HEK293 (cell line): ENCODE results near the gene C1orf56.

ENCODE experiments used
- KLF16 ChIP-seq: fragments of 450-650 bp; formaldehyde crosslinking; IDR thresholded peaks from 2 replicates; pipeline ENCODE4 v1.5.1; 2017; ENCODE audit warnings: missing biosample characterization, missing genetic modification characterization
- TRIM28 ChIP-seq: IDR thresholded peaks from 2 replicates; pipeline ENCODE4 v1.6.1; 2011; ENCODE audit warnings: low read length, control low read depth, borderline replicate concordance
- WT1 ChIP-seq: fragments of 450-650 bp; formaldehyde crosslinking; IDR thresholded peaks from 2 replicates; pipeline ENCODE4 v1.5.1; 2016; ENCODE audit warnings: missing biosample characterization, missing genetic modification characterization
- YY2 ChIP-seq: fragments of 450-650 bp; formaldehyde crosslinking; IDR thresholded peaks from 2 replicates; pipeline ENCODE4 v1.5.1; 2016; ENCODE audit warnings: missing biosample characterization, missing genetic modification characterization
- ZBTB10 ChIP-seq: fragments of 450-650 bp; formaldehyde crosslinking; IDR thresholded peaks from 2 replicates; pipeline ENCODE4 v1.5.1; 2016; ENCODE audit warnings: missing biosample characterization, missing genetic modification characterization
- ZFP3 ChIP-seq: fragments of 450-650 bp; formaldehyde crosslinking; IDR thresholded peaks from 2 replicates; pipeline ENCODE4 v1.5.1; 2016; ENCODE audit warnings: low read depth, missing biosample characterization, missing genetic modification characterization
- ZNF112 ChIP-seq: fragments of 450-650 bp; formaldehyde crosslinking; IDR thresholded peaks from 2 replicates; pipeline ENCODE4 v1.5.0; 2017; ENCODE audit warnings: missing biosample characterization, missing genetic modification characterization
- ZNF169 ChIP-seq: fragments of 450-650 bp; formaldehyde crosslinking; IDR thresholded peaks from 2 replicates; pipeline ENCODE4 v1.5.1; 2016; ENCODE audit warnings: missing biosample characterization, missing genetic modification characterization
- ZNF174 ChIP-seq: fragments of 450-650 bp; formaldehyde crosslinking; IDR thresholded peaks from 2 replicates; pipeline ENCODE4 v1.5.0; 2017; ENCODE audit warnings: missing biosample characterization, mild to moderate bottlenecking, missing genetic modification characterization
- ZNF335 ChIP-seq: fragments of 450-650 bp; formaldehyde crosslinking; conservative IDR thresholded peaks from 2 replicates; pipeline ENCODE4 v1.5.1; 2016; ENCODE audit warnings: missing biosample characterization, missing genetic modification characterization
- ZNF391 ChIP-seq: fragments of 450-650 bp; formaldehyde crosslinking; IDR thresholded peaks from 2 replicates; pipeline ENCODE4 v1.5.1; 2016; ENCODE audit warnings: low read depth, missing biosample characterization, missing genetic modification characterization, borderline replicate concordance
- ZNF473 ChIP-seq: fragments of 450-650 bp; formaldehyde crosslinking; IDR thresholded peaks from 2 replicates; pipeline ENCODE4 v1.5.1; 2017; ENCODE audit warnings: missing biosample characterization, missing genetic modification characterization
- ZNF596 ChIP-seq: fragments of 450-650 bp; IDR thresholded peaks from 2 replicates; pipeline ENCODE4 v1.5.0; 2018; ENCODE audit warnings: missing biosample characterization, mild to moderate bottlenecking, missing genetic modification characterization, moderate library complexity
- ZNF610 ChIP-seq: fragments of 450-650 bp; formaldehyde crosslinking; IDR thresholded peaks from 2 replicates; pipeline ENCODE4 v1.5.1; 2016; ENCODE audit warnings: missing biosample characterization, missing genetic modification characterization, borderline replicate concordance
- ZNF629 ChIP-seq: fragments of 450-650 bp; formaldehyde crosslinking; IDR thresholded peaks from 2 replicates; pipeline ENCODE4 v1.5.1; 2017; ENCODE audit warnings: missing biosample characterization, missing genetic modification characterization
- ZNF76 ChIP-seq: fragments of 450-650 bp; formaldehyde crosslinking; IDR thresholded peaks from 2 replicates; pipeline ENCODE4; 2016; ENCODE audit warnings: low read depth, missing biosample characterization, missing genetic modification characterization, borderline replicate concordance
- TF ChIP-seq, protein P1 (sequence below): fragments of 450-650 bp; IDR thresholded peaks from 2 replicates; pipeline ENCODE4 v1.5.1; 2018; ENCODE audit warnings: missing biosample characterization, mild to moderate bottlenecking, missing genetic modification characterization
- TF ChIP-seq, protein P2 (sequence below): fragments of 450-650 bp; formaldehyde crosslinking; IDR thresholded peaks from 2 replicates; pipeline ENCODE4 v1.5.1; 2016; ENCODE audit warnings: missing biosample characterization, missing genetic modification characterization
- TF ChIP-seq, protein P3 (sequence below): fragments of 450-650 bp; formaldehyde crosslinking; IDR thresholded peaks from 2 replicates; pipeline ENCODE4 v1.5.1; 2016; ENCODE audit warnings: missing biosample characterization, missing genetic modification characterization
- TF ChIP-seq, protein P4 (sequence below): fragments of 450-650 bp; formaldehyde crosslinking; IDR thresholded peaks from 2 replicates; pipeline ENCODE4 v1.5.1; 2016; ENCODE audit warnings: missing biosample characterization, missing genetic modification characterization
- TF ChIP-seq, protein P5 (sequence below): fragments of 450-650 bp; formaldehyde crosslinking; IDR thresholded peaks from 2 replicates; pipeline ENCODE4 v1.5.1; 2016; ENCODE audit warnings: missing biosample characterization, missing genetic modification characterization
- TF ChIP-seq, protein P6 (sequence below): fragments of 450-650 bp; formaldehyde crosslinking; IDR thresholded peaks from 2 replicates; pipeline ENCODE4 v1.5.1; 2016; ENCODE audit warnings: missing biosample characterization, missing genetic modification characterization

C1orf56 gene

GRCh38 chr1:151059109-151060006 lies 11.8 kb downstream of the C1orf56 start, which contains the start of gene CDC42SE1 (continued):
- TF ChIP-seq ZNF629 (tag by site-specific recombination), result no peak; the same call in 1 of the 2 replicates
- peak; percentile 76; the same call in 1 of the 2 replicates for TF ChIP-seq ZNF391 (tag by site-specific recombination)
- no peak for TF ChIP-seq ZNF112 (tag by site-specific recombination)
- no peak; the same call in 1 of the 2 replicates for TF ChIP-seq ZNF76 (tag by site-specific recombination)
- TF ChIP-seq, protein P1, sequence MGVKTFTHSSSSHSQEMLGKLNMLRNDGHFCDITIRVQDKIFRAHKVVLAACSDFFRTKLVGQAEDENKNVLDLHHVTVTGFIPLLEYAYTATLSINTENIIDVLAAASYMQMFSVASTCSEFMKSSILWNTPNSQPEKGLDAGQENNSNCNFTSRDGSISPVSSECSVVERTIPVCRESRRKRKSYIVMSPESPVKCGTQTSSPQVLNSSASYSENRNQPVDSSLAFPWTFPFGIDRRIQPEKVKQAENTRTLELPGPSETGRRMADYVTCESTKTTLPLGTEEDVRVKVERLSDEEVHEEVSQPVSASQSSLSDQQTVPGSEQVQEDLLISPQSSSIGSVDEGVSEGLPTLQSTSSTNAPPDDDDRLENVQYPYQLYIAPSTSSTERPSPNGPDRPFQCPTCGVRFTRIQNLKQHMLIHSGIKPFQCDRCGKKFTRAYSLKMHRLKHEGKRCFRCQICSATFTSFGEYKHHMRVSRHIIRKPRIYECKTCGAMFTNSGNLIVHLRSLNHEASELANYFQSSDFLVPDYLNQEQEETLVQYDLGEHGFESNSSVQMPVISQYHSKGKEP, result no peak; the same call in 1 of the 2 replicates
- TF ChIP-seq, protein P2, sequence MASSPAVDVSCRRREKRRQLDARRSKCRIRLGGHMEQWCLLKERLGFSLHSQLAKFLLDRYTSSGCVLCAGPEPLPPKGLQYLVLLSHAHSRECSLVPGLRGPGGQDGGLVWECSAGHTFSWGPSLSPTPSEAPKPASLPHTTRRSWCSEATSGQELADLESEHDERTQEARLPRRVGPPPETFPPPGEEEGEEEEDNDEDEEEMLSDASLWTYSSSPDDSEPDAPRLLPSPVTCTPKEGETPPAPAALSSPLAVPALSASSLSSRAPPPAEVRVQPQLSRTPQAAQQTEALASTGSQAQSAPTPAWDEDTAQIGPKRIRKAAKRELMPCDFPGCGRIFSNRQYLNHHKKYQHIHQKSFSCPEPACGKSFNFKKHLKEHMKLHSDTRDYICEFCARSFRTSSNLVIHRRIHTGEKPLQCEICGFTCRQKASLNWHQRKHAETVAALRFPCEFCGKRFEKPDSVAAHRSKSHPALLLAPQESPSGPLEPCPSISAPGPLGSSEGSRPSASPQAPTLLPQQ (tag by site-specific recombination), result peak; percentile 98
- no peak for TF ChIP-seq ZFP3 (tag by site-specific recombination)
- TF ChIP-seq TRIM28, result 0 out of 2 replicates have a peak, but pooled peaks have one; percentile 6
- TF ChIP-seq ZNF473, result no peak
- no peak for TF ChIP-seq ZNF174 (tag by site-specific recombination)
- TF ChIP-seq WT1 (tag by site-specific recombination), result peak; percentile 9; the same call in 1 of the 2 replicates
- no peak for TF ChIP-seq YY2 (tag by site-specific recombination)
- TF ChIP-seq KLF16 (tag by site-specific recombination), result no peak; the same call in none of the 2 replicates
- no peak for TF ChIP-seq ZNF169 (tag by site-specific recombination)
- TF ChIP-seq, protein P3, sequence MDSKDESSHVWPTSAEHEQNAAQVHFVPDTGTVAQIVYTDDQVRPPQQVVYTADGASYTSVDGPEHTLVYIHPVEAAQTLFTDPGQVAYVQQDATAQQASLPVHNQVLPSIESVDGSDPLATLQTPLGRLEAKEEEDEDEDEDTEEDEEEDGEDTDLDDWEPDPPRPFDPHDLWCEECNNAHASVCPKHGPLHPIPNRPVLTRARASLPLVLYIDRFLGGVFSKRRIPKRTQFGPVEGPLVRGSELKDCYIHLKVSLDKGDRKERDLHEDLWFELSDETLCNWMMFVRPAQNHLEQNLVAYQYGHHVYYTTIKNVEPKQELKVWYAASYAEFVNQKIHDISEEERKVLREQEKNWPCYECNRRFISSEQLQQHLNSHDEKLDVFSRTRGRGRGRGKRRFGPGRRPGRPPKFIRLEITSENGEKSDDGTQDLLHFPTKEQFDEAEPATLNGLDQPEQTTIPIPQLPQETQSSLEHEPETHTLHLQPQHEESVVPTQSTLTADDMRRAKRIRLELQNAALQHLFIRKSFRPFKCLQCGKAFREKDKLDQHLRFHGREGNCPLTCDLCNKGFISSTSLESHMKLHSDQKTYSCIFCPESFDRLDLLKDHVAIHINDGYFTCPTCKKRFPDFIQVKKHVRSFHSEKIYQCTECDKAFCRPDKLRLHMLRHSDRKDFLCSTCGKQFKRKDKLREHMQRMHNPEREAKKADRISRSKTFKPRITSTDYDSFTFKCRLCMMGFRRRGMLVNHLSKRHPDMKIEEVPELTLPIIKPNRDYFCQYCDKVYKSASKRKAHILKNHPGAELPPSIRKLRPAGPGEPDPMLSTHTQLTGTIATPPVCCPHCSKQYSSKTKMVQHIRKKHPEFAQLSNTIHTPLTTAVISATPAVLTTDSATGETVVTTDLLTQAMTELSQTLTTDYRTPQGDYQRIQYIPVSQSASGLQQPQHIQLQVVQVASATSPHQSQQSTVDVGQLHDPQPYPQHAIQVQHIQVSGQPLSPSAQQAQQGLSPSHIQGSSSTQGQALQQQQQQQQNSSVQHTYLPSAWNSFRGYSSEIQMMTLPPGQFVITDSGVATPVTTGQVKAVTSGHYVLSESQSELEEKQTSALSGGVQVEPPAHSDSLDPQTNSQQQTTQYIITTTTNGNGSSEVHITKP (tag by site-specific recombination), result no peak
- TF ChIP-seq, protein P4, sequence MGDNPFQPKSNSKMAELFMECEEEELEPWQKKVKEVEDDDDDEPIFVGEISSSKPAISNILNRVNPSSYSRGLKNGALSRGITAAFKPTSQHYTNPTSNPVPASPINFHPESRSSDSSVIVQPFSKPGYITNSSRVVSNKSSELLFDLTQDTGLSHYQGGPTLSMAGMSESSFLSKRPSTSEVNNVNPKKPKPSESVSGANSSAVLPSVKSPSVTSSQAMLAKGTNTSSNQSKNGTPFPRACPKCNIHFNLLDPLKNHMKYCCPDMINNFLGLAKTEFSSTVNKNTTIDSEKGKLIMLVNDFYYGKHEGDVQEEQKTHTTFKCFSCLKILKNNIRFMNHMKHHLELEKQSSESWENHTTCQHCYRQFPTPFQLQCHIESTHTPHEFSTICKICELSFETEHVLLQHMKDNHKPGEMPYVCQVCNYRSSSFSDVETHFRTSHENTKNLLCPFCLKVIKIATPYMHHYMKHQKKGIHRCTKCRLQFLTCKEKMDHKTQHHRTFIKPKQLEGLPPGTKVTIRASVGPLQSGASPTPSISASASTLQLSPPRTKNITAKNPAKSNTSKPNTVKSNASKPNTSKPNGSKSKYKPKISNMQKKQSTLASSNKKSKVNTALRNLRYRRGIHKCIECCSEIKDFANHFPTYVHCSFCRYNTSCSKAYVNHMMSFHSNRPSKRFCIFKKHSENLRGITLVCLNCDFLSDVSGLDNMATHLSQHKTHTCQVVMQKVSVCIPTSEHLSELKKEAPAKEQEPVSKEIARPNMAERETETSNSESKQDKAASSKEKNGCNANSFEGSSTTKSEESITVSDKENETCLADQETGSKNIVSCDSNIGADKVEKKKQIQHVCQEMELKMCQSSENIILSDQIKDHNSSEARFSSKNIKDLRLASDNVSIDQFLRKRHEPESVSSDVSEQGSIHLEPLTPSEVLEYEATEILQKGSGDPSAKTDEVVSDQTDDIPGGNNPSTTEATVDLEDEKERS, result no peak; the same call in 1 of the 2 replicates
- no peak for TF ChIP-seq ZNF596 (tag by site-specific recombination)
- TF ChIP-seq, protein P5, sequence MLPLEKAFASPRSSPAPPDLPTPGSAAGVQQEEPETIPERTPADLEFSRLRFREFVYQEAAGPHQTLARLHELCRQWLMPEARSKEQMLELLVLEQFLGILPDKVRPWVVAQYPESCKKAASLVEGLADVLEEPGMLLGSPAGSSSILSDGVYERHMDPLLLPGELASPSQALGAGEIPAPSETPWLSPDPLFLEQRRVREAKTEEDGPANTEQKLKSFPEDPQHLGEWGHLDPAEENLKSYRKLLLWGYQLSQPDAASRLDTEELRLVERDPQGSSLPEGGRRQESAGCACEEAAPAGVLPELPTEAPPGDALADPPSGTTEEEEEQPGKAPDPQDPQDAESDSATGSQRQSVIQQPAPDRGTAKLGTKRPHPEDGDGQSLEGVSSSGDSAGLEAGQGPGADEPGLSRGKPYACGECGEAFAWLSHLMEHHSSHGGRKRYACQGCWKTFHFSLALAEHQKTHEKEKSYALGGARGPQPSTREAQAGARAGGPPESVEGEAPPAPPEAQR, result peak; percentile 69; the same call in 1 of the 2 replicates
- TF ChIP-seq ZNF610 (tag by site-specific recombination), result 0 out of 2 replicates have a peak, but pooled peaks have one; percentile 39
- TF ChIP-seq, protein P6, sequence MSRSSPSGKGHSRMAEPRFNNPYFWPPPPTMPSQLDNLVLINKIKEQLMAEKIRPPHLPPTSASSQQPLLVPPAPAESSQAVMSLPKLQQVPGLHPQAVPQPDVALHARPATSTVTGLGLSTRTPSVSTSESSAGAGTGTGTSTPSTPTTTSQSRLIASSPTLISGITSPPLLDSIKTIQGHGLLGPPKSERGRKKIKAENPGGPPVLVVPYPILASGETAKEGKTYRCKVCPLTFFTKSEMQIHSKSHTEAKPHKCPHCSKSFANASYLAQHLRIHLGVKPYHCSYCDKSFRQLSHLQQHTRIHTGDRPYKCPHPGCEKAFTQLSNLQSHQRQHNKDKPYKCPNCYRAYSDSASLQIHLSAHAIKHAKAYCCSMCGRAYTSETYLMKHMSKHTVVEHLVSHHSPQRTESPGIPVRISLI, result no peak
- peak; percentile 96 for TF ChIP-seq ZBTB10
- peak; percentile 88 for TF ChIP-seq ZNF335 (tag by site-specific recombination)
